Type B pancreatic cell (in vitro differentiated cells): ENCODE results near the gene HADHA. TPM values are rescaled to one million over a fixed set of nuclear protein-coding genes. Genes with fewer than 3 reads are reported as not detected.
A peak's percentile ranks its signal among the peaks of the same experiment; 100 is the strongest.

Experiments used
- DNase-seq: peaks from one replicate; pipeline ENCODE4 v3.0.0; 2021; ENCODE audit warnings: mixed read lengths; ENCODE audit not compliant: unreplicated experiment; ENCODE audit errors: extremely low spot score
- H3K27ac Mint-ChIP-seq: 2 replicates; pipeline ENCODE4 v1.8.0; 2021; ENCODE audit warnings: mild to moderate bottlenecking, mixed read lengths
- H3K27me3 Mint-ChIP-seq: 2 replicates; pipeline ENCODE4 v1.8.0; 2021; ENCODE audit warnings: mixed read lengths
- H3K36me3 Mint-ChIP-seq: 2 replicates; pipeline ENCODE4 v1.8.0; 2021; ENCODE audit warnings: mixed read lengths
- H3K4me1 Mint-ChIP-seq: one replicate; pipeline ENCODE4 v1.8.0; 2021; ENCODE audit warnings: mixed read lengths; ENCODE audit not compliant: unreplicated experiment
- H3K4me3 Mint-ChIP-seq: 2 replicates; pipeline ENCODE4 v1.8.0; 2021; ENCODE audit warnings: mild to moderate bottlenecking, mixed read lengths
- H3K9me3 Mint-ChIP-seq: 2 replicates; pipeline ENCODE4 v1.8.0; 2021; ENCODE audit warnings: mixed read lengths
- total RNA-seq: library from RNA; stranded (reverse); gene quantifications from 2 replicates; pipeline ENCODE4 v1.2.1, GENCODE V29; 2021; ENCODE audit warnings: low replicate concordance
- TF ChIP-seq, protein P1 (sequence below): fragments of 200-600 bp; sonication (generic); conservative IDR thresholded peaks from 2 replicates; pipeline ENCODE4 v1.5.0; 2021; ENCODE audit warnings: antibody characterized with exemption, mild to moderate bottlenecking

HADHA gene
- total RNA-seq, 1 donor from 2014 or later = 137 TPM

DNA sequence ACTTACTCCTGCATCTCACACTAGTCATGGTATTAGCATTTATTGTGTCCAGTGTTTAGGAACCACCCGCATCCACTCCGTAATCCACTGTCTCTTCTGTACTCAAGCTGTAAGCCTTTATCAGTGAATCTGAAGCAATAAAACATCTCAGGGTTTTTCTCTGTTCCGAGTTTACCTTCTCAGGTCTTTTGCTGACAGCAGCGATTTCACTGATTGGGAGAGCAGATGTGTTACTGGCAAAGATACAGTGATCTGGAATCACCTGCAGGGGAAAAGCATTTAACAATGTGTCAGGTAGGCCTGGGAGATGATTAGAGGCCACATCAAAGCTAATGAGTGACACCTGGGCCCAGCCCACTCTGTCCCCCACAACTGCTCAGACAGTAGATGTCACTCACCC, 46.9 kb downstream of the HADHA start:
- no peaks in the 10 kb centered on the region for H3K27me3 Mint-ChIP-seq
- TF ChIP-seq, protein P1, sequence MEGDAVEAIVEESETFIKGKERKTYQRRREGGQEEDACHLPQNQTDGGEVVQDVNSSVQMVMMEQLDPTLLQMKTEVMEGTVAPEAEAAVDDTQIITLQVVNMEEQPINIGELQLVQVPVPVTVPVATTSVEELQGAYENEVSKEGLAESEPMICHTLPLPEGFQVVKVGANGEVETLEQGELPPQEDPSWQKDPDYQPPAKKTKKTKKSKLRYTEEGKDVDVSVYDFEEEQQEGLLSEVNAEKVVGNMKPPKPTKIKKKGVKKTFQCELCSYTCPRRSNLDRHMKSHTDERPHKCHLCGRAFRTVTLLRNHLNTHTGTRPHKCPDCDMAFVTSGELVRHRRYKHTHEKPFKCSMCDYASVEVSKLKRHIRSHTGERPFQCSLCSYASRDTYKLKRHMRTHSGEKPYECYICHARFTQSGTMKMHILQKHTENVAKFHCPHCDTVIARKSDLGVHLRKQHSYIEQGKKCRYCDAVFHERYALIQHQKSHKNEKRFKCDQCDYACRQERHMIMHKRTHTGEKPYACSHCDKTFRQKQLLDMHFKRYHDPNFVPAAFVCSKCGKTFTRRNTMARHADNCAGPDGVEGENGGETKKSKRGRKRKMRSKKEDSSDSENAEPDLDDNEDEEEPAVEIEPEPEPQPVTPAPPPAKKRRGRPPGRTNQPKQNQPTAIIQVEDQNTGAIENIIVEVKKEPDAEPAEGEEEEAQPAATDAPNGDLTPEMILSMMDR = no peak
- H3K36me3 Mint-ChIP-seq = peaks cover 50% of the 10 kb centered on the region
- H3K4me3 Mint-ChIP-seq = peak overlapping the region; percentile 11
- no peaks in the 10 kb centered on the region for H3K9me3 Mint-ChIP-seq
- H3K27ac Mint-ChIP-seq = peak overlapping the region; percentile 33
- no peak for DNase-seq
- H3K4me1 Mint-ChIP-seq = peaks cover 14% of the 10 kb centered on the region

DNA sequence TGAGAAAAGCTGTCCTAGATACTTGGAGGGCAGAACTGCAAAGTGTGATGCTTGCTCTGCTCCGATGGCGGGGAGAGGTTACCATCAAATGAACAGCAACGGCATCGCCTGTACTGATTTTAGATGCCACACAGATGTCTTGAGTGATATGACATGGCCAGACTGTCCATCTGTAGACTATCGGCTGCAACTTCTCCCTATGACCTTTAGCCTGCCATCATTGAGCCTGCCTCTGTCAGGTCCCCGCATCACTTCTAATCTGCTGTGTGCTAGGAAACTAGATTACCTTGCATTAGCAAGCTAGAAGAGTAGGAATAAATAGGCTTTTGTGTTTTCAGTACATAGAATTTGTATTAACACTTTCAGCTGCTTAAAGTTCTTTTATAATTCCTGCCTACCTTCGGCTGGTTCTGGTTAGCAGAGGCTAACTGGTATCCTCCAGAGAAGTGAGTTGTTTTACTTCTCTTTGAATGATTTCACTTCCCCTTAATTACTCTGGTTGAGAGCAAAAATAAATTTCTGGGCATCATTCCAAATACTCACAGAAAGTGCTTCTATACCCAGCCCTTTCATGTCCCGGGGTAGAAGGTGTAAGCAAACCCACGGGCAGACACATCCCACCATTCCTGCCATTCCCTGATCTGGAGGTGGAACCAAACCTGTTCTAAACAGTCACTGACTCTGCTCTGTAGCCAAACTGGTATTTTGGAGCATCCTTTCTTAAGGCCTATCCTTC, 47.6 kb downstream of the HADHA start:
- TF ChIP-seq, protein P1 = no peak
- peaks cover 14% of the 10 kb centered on the region for H3K4me1 Mint-ChIP-seq
- no peak overlapping the region for H3K4me3 Mint-ChIP-seq
- DNase-seq = no peak
- peak overlapping the region; percentile 33 for H3K27ac Mint-ChIP-seq
- H3K36me3 Mint-ChIP-seq = peaks cover 46% of the 10 kb centered on the region
- H3K9me3 Mint-ChIP-seq = no peaks in the 10 kb centered on the region
- no peaks in the 10 kb centered on the region for H3K27me3 Mint-ChIP-seq

DNA sequence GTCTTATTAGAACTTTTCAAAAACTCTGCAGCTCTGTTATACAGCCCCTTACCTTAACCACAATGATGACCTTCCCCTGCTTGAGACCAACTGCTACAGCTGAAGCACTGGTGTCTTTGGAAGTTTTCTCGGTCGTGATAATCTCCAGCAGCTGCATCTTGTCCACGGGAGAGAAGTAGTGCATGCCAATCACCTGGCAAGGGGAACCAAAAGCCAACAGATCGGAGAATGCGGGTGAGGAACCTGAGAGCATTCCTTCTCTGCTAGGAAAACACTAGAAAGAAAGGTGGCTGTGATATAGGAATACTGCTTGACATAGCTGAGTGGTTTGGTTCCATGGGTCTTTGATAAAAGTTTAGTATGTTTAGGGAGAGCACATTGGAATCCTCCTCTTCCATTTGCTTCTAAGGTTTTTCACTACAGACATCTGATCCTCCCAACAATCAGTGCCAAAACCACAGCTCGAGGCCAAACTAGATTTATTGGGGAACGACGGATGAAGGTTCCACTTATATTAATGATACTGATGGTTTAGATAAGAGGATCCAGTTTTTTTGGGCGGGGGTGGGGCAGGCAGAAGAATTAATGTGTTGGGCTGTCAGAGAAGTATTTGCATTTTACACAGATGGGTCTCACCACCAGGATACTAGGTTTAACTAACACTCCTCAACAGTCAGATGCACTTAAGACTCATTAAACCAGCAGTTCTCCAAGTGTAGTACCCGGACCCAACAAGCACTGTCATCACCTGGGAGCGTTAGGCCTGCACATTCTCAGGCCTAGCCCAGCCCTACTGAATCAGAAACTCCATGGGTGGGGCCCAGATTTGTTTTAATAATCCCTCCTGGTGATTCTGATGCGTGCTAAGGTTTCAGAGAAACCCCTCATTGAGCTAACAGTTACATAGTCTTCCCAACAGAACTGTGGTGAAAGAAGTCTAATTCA, 49.1 kb downstream of the HADHA start:
- TF ChIP-seq, protein P1 = no peak
- H3K4me3 Mint-ChIP-seq = no peak overlapping the region
- no peak for DNase-seq
- H3K4me1 Mint-ChIP-seq = peaks cover 14% of the 10 kb centered on the region
- H3K36me3 Mint-ChIP-seq = peaks cover 45% of the 10 kb centered on the region
- no peaks in the 10 kb centered on the region for H3K9me3 Mint-ChIP-seq
- H3K27ac Mint-ChIP-seq = no peak overlapping the region
- H3K27me3 Mint-ChIP-seq = no peaks in the 10 kb centered on the region

DNA sequence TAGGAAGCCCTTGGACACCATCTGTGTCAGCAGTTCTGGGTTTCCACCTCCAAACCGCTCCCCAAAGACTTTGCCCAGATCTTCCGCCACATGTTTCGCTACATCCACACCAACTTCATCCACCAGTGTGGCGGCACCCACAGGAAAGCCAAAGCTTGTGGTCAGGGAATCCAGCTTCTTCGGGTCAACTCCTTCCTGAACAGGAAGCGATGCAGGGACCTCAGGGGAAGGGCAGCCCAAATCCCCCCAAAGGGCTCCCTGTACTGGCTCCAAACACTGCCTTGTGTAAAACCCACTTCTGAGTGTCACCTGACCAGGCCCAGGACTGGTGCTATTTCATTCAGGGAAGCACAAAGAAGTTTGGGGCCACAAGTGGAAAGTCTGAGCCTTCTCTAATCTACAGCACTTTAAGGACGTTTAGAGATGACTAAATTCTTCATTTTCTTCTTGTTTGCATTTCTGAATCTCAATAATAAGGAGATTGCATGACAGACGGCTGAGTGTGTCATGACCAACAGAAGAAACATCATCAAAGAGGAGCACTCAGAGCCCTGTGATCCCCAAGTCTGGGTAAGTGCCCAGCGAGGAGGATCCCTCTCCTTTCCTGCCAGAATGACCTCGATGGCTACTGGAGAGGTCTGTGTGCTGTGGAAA, 50.7 kb downstream of the HADHA start:
- H3K36me3 Mint-ChIP-seq = peaks cover 38% of the 10 kb centered on the region
- no peak overlapping the region for H3K4me3 Mint-ChIP-seq
- no peak for DNase-seq
- no peaks in the 10 kb centered on the region for H3K27me3 Mint-ChIP-seq
- TF ChIP-seq, protein P1 = no peak
- H3K27ac Mint-ChIP-seq = no peak overlapping the region
- H3K9me3 Mint-ChIP-seq = no peaks in the 10 kb centered on the region
- peaks cover 14% of the 10 kb centered on the region for H3K4me1 Mint-ChIP-seq

DNA sequence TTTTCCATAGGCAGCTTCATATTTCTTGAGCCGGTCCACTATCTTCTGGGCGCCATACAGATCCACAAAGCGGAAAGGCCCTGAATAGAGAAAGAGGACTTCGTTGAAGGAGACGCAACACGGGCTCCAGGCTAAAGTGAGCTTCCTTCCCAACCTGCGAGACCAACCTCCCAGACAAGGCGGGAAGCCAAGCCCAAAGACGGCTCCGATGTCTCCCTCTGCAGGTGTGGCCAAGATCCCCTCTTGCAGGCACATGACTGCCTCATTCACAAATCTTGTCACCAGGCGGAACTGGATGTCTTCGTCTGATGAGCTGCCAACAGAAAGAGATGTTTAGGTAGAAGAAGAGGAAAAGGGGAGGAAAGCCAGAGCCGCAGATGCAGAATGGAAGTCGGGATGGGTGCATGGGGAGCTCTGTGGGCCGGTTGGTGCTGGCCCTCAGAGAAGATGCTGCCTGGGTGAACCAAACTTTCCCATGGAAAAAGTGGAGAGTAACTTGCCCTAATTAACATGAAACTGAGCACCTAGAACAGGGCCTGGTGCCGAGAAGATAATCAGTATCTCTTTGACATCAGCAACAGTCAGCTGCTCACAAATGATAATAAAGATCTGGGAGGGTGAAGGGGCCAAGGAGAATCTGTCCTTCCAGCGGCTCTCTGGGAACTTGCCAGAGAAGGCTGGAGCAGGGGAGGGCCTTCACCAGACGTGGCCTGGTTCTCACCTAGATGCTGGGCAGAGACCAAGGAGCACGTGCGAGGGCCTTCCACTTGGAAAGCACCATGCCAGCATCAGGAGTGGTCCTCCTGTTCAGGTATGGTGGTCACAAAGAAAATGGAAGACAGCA, 52.9 kb downstream of the HADHA start:
- Mint-ChIP-seq H3K36me3 (peaks cover 23% of the 10 kb centered on the region), H3K27me3 (no peaks in the 10 kb centered on the region), H3K27ac (no peak overlapping the region), H3K4me1 (peaks cover 14% of the 10 kb centered on the region), H3K9me3 (no peaks in the 10 kb centered on the region), H3K4me3 (no peak overlapping the region)
- TF ChIP-seq, protein P1 = no peak
- DNase-seq = no peak
